CD4-positive, CD25-positive, alpha-beta regulatory T cell (primary cell): ENCODE measurements around the gene PRKCA. TPM values are rescaled to one million over a fixed set of nuclear protein-coding genes. Genes with fewer than 3 reads are reported as not detected.

Experiments used
- ATAC-seq, 2 donors: fragments of 150-1000 bp; cut with Tn5 transposase; one replicate each; pipeline ENCODE4 v1.10.0; 2021; ENCODE audit warnings: low read depth in 2 of 2, moderate number of reproducible peaks in 2 of 2, moderate library complexity in 1 of 2
- DNase-seq, 3 donors: peaks; one replicate each; pipeline versions ENCODE4 v3.0.0 to v3.0.0-alpha.2; 2012 to 2022; ENCODE audit warnings: mixed read lengths in 1 of 3
- H3K27ac ChIP-seq: one replicate; pipeline ENCODE4 v1.7.0; 2013; ENCODE audit warnings: mild to moderate bottlenecking, low read length; ENCODE audit not compliant: insufficient read depth, poor library complexity, severe bottlenecking
- H3K27me3 ChIP-seq: one replicate; pipeline ENCODE4 v1.7.0; 2013; ENCODE audit warnings: low read length; ENCODE audit not compliant: control insufficient read depth, insufficient read depth
- H3K36me3 ChIP-seq: one replicate; pipeline ENCODE4 v1.7.0; 2013; ENCODE audit warnings: mild to moderate bottlenecking, low read length, moderate library complexity; ENCODE audit not compliant: control insufficient read depth, insufficient read depth
- H3K4me1 ChIP-seq: 2 replicates; pipeline ENCODE4 v1.7.0; 2013; ENCODE audit warnings: mild to moderate bottlenecking, low read length; ENCODE audit not compliant: insufficient read depth, control insufficient read depth, poor library complexity, severe bottlenecking
- H3K4me3 ChIP-seq: one replicate; pipeline ENCODE4 v1.7.0; 2013; ENCODE audit warnings: low read depth, mild to moderate bottlenecking, low read length, moderate library complexity
- H3K9me3 ChIP-seq, 2 experiments: 1 replicate in 1 of 2; 2 replicates in 1 of 2; pipeline ENCODE4 v1.7.0; 2013; ENCODE audit warnings: low read length in 2 of 2, mild to moderate bottlenecking in 1 of 2, moderate library complexity in 1 of 2; ENCODE audit not compliant: control insufficient read depth in 2 of 2
- H3K27ac Mint-ChIP-seq, 3 donors: one replicate each; pipeline ENCODE4 v1.8.0; 2020 to 2022; ENCODE audit warnings: mild to moderate bottlenecking in 3 of 3, mixed read lengths in 3 of 3, moderate library complexity in 2 of 3
- H3K27me3 Mint-ChIP-seq: one replicate; pipeline ENCODE4 v1.8.0; 2022; ENCODE audit warnings: mild to moderate bottlenecking, mixed read lengths
- H3K36me3 Mint-ChIP-seq: one replicate; pipeline ENCODE4 v1.8.0; 2020; ENCODE audit warnings: mixed read lengths
- H3K4me1 Mint-ChIP-seq, 4 donors: one replicate each; pipeline ENCODE4 v1.8.0; 2020 to 2022; ENCODE audit warnings: mixed read lengths in 4 of 4, mild to moderate bottlenecking in 1 of 4
- H3K4me3 Mint-ChIP-seq, 4 donors: one replicate each; pipeline ENCODE4 v1.8.0; 2020 to 2022; ENCODE audit warnings: mild to moderate bottlenecking in 4 of 4, mixed read lengths in 4 of 4, moderate library complexity in 3 of 4
- H3K9me3 Mint-ChIP-seq, 7 donors: one replicate each; pipeline ENCODE4 v1.8.0; 2020 to 2022; ENCODE audit warnings: mixed read lengths in 7 of 7, mild to moderate bottlenecking in 3 of 7, moderate library complexity in 2 of 7
- polyA plus RNA-seq, 4 donors: library from polyadenylated mRNA; unstranded; fragments of 300-500 nt; fragmentation: Illumina TruSeq; gene quantifications; one replicate each; pipeline ENCODE4 v1.2.3, GENCODE V29; 2021
- total RNA-seq: library from RNA; stranded (reverse); gene quantifications from one replicate; pipeline ENCODE4 v1.2.3, GENCODE V29; 2022

Gene PRKCA
- total and polyA plus RNA-seq, 5 donors from 2014 or later, result 0.60 to 84.0 (median 2.0) TPM

DNA sequence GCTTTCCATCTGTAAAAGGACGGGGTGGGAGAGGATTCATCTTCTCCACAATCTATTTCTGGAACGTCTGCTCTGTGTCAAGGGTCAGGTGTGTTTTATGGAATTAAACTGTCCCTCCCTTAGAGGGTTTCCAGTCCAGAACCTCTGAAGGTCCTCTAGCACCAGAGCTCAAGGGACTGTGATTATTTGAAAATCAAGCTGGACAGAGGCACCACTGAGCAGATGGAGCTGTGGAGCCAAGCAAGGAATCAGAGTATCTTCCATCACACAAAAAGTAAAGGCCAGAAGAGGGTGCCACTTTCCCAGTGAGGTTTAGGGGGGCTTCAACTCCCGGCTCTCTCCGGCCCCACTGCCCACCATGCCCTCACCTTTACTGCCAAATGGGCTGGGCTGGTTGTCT lies 539.3 kb downstream of the PRKCA start:
- Histone ChIP-seq H3K36me3 (no peaks in the 10 kb centered on the region), H3K27ac (no peak overlapping the region), H3K27me3 (no peaks in the 10 kb centered on the region), H3K4me1 (no peaks in the 10 kb centered on the region), H3K4me3 (no peak overlapping the region), H3K9me3 (peaks cover 0 to 4% of the 10 kb centered on the region in 2 experiments)
- Mint-ChIP-seq H3K27me3 (peaks cover 30% of the 10 kb centered on the region), H3K4me1 (no peaks in the 10 kb centered on the region), H3K9me3 (peaks cover 0 to 9% (median under 1%) of the 10 kb centered on the region in 7 donors), H3K4me3 (no peak overlapping the region), H3K36me3 (no peaks in the 10 kb centered on the region), H3K27ac (no peak overlapping the region)
- no peak for DNase-seq
- ATAC-seq, result no peak

DNA sequence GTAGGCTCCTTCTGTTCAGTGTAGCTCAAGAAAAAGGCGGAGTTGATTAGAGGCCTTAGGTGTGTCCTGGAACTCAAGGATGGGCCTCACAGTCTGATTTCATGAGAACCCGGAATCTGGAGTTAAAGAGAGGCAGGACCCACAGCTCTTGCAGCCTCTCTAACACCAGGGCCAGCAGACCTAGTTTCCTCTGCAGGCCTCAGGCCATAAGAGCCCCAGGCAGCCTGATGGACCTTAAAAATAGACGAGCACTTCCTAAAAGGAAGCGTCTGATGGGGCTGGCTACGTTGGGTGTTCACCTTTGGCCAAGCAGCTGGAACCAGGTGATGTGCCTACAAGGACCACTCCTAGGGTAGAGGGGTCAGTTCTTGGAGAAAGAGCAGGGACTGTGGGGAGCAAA lies 540.1 kb downstream of the PRKCA start:
- no peaks in the 10 kb centered on the region for H3K27me3 ChIP-seq
- peaks cover 0 to 10% (median 0%) of the 10 kb centered on the region in 7 donors for H3K9me3 Mint-ChIP-seq
- DNase-seq (no peak), ATAC-seq (no peak)
- no peak overlapping the region for H3K4me3 Mint-ChIP-seq
- H3K36me3 Mint-ChIP-seq, result no peaks in the 10 kb centered on the region
- no peaks in the 10 kb centered on the region for H3K4me1 Mint-ChIP-seq
- no peaks in the 10 kb centered on the region for H3K36me3 ChIP-seq
- H3K4me3 ChIP-seq, result no peak overlapping the region
- no peak overlapping the region for H3K27ac Mint-ChIP-seq
- H3K4me1 ChIP-seq, result no peaks in the 10 kb centered on the region
- peaks cover 26% of the 10 kb centered on the region for H3K27me3 Mint-ChIP-seq
- H3K9me3 ChIP-seq, result peaks cover 0 to 4% of the 10 kb centered on the region in 2 experiments
- no peak overlapping the region for H3K27ac ChIP-seq

DNA sequence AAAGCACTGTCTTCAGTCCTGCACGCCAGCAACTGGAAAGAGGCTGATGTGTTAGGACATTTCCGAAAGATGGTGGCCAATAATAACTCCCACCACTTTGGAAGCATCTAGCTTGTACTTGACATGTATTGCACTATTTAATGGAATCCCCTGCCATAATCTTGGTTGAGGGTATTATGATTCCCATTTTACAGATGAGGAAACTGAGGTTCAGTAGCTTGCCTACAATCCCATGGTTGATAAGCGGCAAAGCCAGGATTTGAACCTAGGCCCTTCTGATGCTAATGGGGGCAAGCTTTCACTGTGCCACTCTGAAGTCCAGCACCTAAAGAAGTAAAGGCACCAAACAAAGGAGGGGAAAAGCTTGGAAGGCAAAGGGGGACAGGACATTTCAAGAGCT lies 540.5 kb downstream of the PRKCA start:
- Histone ChIP-seq H3K36me3 (no peaks in the 10 kb centered on the region), H3K27me3 (no peaks in the 10 kb centered on the region), H3K27ac (no peak overlapping the region), H3K9me3 (peaks cover 0 to 4% of the 10 kb centered on the region in 2 experiments), H3K4me1 (no peaks in the 10 kb centered on the region), H3K4me3 (no peak overlapping the region)
- DNase-seq (no peak), ATAC-seq (no peak)
- no peaks in the 10 kb centered on the region for H3K4me1 Mint-ChIP-seq
- no peak overlapping the region for H3K27ac Mint-ChIP-seq
- no peak overlapping the region for H3K4me3 Mint-ChIP-seq
- no peaks in the 10 kb centered on the region for H3K36me3 Mint-ChIP-seq
- H3K9me3 Mint-ChIP-seq, result peaks cover 0 to 10% (median 0%) of the 10 kb centered on the region in 7 donors
- H3K27me3 Mint-ChIP-seq, result peaks cover 23% of the 10 kb centered on the region

DNA sequence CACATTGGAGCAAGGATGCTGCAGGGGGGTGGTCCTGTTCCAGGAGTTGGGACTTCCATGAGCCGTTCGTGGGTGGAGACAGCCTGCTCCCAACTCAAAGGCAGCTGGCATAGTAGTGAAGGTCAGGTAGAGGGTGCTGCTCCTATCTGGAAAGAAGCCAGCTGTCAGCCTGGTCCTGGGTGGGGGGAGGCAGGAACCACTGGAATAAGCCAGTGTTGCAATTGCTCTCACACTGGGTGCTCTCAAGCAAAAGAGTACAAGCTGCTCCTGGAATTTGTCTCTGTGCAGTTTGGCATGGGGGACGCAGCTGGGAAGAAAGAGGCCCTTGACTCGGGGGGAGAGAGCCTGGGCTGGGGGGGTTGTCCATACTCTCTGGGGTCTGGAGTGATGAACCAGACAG lies 541.2 kb downstream of the PRKCA start:
- no peak overlapping the region for H3K4me3 Mint-ChIP-seq
- H3K9me3 ChIP-seq, result peaks cover 0 to 4% of the 10 kb centered on the region in 2 experiments
- no peaks in the 10 kb centered on the region for H3K27me3 ChIP-seq
- H3K4me1 Mint-ChIP-seq, result no peaks in the 10 kb centered on the region
- no peaks in the 10 kb centered on the region for H3K36me3 ChIP-seq
- ATAC-seq (no peak), DNase-seq (no peak)
- H3K9me3 Mint-ChIP-seq, result peaks cover 0 to 10% (median 0%) of the 10 kb centered on the region in 7 donors
- H3K4me3 ChIP-seq, result no peak overlapping the region
- H3K27me3 Mint-ChIP-seq, result peaks cover 23% of the 10 kb centered on the region
- no peak overlapping the region for H3K27ac ChIP-seq
- no peaks in the 10 kb centered on the region for H3K36me3 Mint-ChIP-seq
- H3K27ac Mint-ChIP-seq, result no peak overlapping the region
- H3K4me1 ChIP-seq, result no peaks in the 10 kb centered on the region

DNA sequence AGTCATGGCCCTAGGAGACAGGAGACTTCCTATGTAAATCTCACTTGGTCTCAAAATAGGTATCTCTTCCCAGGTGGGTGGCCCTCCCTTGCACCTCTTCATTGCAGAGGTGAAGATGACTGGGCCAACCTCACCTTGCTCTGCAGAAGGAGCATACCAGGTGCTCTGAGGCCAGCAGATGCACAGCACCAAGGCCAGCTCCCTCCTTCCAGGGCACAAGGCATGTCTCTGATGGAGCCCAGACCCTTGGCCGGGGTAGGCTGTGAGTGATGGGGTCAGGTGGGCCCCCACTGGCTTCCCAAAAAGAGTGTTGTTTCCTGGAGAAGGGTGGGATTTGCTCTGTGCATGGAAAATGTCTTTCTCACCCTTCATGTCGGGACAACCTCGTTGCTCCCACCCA lies 545.3 kb downstream of the PRKCA start:
- Histone ChIP-seq H3K36me3 (no peaks in the 10 kb centered on the region), H3K27me3 (no peaks in the 10 kb centered on the region), H3K9me3 (peaks cover 0 to 4% of the 10 kb centered on the region in 2 experiments), H3K27ac (no peak overlapping the region), H3K4me3 (no peak overlapping the region), H3K4me1 (no peaks in the 10 kb centered on the region)
- peaks cover 0 to 10% (median 4%) of the 10 kb centered on the region in 7 donors for H3K9me3 Mint-ChIP-seq
- no peak overlapping the region for H3K4me3 Mint-ChIP-seq
- no peaks in the 10 kb centered on the region for H3K4me1 Mint-ChIP-seq
- ATAC-seq (no peak), DNase-seq (no peak)
- no peak overlapping the region for H3K27ac Mint-ChIP-seq
- H3K36me3 Mint-ChIP-seq, result no peaks in the 10 kb centered on the region
- H3K27me3 Mint-ChIP-seq, result peaks cover 23% of the 10 kb centered on the region

DNA sequence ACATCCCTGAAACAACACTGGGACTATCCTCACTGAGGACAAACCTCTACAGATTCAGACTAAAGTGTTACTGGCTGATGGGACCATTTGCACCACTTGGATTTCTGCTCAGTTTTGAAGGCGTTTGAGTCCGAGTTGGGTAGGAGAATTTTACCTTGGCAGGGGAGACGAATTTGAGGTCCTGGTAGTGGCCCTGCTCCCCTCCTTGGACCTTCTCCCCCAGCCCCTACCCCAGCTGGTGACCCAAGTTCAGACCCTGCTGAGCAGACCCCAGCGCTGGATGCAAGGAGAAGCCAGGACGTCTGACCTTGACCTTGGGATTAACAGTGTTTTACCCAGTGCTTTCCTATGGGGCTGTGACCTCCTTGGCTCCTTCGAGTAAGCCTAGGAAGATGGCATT lies 546.1 kb downstream of the PRKCA start:
- Histone ChIP-seq H3K27ac (no peak overlapping the region), H3K36me3 (no peaks in the 10 kb centered on the region), H3K9me3 (peaks cover 0 to 4% of the 10 kb centered on the region in 2 experiments), H3K4me1 (no peaks in the 10 kb centered on the region), H3K4me3 (no peak overlapping the region), H3K27me3 (no peaks in the 10 kb centered on the region)
- DNase-seq (no peak), ATAC-seq (no peak)
- Mint-ChIP-seq H3K4me1 (no peaks in the 10 kb centered on the region), H3K4me3 (no peak overlapping the region), H3K9me3 (peaks cover 0 to 10% (median 4%) of the 10 kb centered on the region in 7 donors), H3K27me3 (peaks cover 21% of the 10 kb centered on the region), H3K27ac (no peak overlapping the region), H3K36me3 (no peaks in the 10 kb centered on the region)

DNA sequence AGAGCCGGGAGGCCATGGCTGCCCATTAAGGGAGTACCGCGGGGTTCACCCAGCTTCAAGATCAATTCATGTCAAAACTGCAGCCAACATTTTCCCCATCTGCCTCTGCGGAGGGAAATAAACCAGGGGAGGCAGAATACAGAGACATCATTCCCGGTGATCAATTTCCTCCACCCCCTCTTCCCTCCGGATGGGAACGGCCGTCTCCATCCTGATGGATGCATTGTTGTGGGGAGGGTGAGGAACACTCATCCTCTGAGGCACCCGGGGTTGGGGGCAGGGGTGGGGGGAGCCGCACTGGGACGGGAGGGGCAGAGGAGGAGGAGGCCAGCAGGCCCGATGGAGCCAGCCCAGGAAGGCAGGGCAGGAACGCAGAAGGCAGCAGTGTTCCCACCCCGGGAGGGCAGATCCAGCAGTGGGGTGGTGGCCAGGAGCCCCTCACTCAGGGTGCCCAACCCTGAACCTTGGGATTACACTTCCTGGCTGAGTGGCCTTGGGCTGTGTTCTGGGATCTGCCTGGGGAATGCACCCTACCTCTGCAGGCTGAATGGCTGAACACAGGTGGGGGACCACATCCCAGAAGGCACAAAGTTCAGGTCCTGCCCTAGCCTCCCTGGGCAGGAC lies 546.7 kb downstream of the PRKCA start:
- ATAC-seq (no peak), DNase-seq (no peak)
- peaks cover 16% of the 10 kb centered on the region for H3K27me3 Mint-ChIP-seq
- H3K36me3 Mint-ChIP-seq, result no peaks in the 10 kb centered on the region
- H3K27ac ChIP-seq, result no peak overlapping the region
- H3K27me3 ChIP-seq, result no peaks in the 10 kb centered on the region
- H3K9me3 ChIP-seq, result peaks cover 0 to 4% of the 10 kb centered on the region in 2 experiments
- H3K4me1 Mint-ChIP-seq, result no peaks in the 10 kb centered on the region
- no peak overlapping the region for H3K4me3 Mint-ChIP-seq
- no peak overlapping the region for H3K27ac Mint-ChIP-seq
- H3K36me3 ChIP-seq, result no peaks in the 10 kb centered on the region
- no peak overlapping the region for H3K4me3 ChIP-seq
- H3K9me3 Mint-ChIP-seq, result peaks cover 0 to 10% (median 4%) of the 10 kb centered on the region in 7 donors
- no peaks in the 10 kb centered on the region for H3K4me1 ChIP-seq
